Measurements from ENCODE around the gene PDZD2.

DNA sequence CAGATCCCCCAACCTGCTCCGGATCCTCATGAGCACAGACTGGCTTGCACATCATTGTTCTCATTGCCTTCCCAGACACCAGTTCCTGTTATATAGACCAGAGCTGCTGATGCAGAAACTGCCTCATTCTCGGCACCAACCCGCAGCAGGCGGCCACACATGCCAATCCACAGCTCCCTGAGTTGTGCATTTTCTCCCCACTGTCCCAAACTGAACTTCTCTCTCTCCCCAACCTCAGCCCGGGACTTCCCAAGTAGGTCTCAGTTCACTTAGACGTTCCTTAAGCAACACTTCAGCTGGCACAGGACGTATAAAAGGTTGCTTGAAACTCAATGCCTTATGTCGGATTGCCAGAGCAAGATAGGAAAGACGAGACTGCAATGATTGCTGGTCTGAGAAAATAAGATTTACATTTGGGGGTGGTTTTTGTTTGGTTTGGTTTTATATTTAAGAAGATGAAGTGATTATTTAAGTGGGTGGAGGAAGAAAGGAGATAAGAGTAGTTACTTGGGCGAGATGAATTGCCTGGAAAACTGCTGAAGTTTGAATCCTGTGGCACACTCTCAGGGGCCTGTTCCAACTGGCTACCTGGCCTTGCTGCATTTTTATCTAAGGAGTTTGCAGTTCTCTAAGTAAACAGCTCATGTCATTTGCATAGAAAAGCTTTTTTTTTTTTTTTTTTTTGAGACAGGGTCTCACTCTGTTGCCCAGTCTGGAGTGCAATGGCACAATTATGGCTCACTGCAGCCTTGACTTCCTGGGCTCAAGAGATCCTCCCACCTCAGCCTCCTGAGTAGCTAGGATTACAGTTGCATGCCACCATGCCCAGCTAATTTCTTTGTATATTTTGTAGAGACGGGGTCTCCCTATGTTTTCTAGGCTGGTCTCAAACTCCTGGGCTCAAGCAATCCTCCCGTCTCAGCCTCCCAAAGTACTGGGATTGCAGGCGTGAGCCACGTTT lies 379.8 kb downstream of the PDZD2 start:
- TF ChIP-seq POLR2AphosphoS5 (IDR thresholded peaks at IDR 0.05) (no peak), EP300 (IDR thresholded peaks at IDR 0.05) (no peak), POLR2A (IDR thresholded peaks at IDR 0.05) (no peak)
- TF ChIP-seq, protein P1, sequence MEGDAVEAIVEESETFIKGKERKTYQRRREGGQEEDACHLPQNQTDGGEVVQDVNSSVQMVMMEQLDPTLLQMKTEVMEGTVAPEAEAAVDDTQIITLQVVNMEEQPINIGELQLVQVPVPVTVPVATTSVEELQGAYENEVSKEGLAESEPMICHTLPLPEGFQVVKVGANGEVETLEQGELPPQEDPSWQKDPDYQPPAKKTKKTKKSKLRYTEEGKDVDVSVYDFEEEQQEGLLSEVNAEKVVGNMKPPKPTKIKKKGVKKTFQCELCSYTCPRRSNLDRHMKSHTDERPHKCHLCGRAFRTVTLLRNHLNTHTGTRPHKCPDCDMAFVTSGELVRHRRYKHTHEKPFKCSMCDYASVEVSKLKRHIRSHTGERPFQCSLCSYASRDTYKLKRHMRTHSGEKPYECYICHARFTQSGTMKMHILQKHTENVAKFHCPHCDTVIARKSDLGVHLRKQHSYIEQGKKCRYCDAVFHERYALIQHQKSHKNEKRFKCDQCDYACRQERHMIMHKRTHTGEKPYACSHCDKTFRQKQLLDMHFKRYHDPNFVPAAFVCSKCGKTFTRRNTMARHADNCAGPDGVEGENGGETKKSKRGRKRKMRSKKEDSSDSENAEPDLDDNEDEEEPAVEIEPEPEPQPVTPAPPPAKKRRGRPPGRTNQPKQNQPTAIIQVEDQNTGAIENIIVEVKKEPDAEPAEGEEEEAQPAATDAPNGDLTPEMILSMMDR (IDR thresholded peaks at IDR 0.05) = no peak

All from suprapubic skin (tissue), 4 donors.